ENCODE results near the gene ADD1.

Gene ADD1

DNA sequence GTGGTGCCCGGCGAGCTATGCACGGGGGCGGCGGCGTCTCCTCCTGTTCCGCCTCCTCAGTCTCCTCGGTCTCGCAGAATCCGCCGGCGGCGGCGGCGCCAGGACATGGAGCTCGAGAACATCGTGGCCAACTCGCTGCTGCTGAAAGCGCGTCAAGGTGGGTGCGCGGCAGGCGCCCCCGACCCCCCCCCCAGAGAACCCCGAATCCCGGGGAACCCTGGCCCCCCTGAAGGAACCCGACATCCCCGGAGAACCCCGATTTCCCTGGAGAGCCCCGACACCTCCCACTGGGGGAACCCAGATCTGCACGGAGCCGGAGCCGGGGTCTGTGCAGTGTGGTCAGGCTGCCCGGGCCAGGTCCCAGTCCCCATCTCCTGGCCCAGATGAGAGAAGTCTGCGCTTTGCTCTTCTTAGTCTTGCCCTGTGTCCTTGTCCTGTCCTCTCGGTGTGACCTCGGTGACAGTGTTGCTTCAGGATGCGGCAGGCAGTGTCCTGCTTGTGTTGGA, 120.4 kb downstream of the ADD1 start:
- DNase-seq (ENCODE audit: low read depth, low spot score), result no peak

DNA sequence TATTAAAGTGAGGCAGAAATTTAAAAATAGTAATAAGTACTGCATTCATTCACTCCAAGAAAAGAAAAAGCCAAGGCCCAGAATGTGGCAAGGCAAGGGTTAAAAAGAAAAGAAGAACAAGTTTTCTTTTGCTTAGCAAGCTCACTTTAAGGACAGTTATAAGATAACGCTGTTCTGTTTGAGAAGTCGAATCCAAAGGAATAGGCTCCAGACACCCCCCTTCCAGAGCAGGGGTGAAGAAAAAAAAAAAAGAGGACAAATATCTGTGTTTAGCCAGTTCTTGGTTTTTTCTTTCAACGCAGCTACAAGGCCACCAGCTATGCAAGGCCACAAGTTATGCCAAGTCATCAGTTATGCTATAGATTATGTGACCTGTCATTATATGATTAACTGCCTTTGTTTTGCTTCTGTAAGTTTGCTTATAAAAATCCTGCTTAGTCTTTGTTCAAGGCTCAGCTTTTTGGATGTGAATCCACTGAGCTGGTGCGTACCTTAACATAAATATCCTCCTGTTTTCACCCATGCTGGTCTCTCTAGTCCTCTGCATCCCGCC, 121.1 kb downstream of the ADD1 start:
- no peak for DNase-seq (ENCODE audit: low read depth, low spot score)

DNA sequence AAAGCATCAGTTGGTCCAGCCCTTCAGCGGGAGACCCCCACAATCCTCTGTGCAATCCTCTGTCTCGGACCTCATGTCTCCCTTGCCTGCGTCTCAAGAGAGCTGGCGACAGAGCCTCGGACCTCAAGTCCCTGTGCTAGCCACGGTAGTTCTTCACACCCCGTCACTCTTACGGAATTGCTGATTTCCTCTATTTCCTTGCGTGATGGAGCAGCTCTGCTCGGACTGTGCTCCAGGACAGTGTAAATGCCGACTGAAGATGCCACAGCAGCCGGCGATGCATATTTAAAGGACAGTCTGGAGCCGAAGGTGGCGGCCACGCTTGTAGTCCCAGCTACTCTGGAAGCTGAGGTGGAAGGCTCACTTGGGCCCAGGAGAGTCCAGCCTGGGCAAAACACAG, 121.6 kb downstream of the ADD1 start:
- DNase-seq (ENCODE audit: low read depth, low spot score), result no peak

- DNase-seq (ENCODE audit: low read depth, low spot score), result no peak
These were observed 124.7 kb downstream of the ADD1 start for GRCh38 chr4:2968381-2968780.

- no peak for DNase-seq (ENCODE audit: low read depth, low spot score)
These were observed 127.6 kb downstream of the ADD1 start for GRCh38 chr4:2971275-2971674.

DNA sequence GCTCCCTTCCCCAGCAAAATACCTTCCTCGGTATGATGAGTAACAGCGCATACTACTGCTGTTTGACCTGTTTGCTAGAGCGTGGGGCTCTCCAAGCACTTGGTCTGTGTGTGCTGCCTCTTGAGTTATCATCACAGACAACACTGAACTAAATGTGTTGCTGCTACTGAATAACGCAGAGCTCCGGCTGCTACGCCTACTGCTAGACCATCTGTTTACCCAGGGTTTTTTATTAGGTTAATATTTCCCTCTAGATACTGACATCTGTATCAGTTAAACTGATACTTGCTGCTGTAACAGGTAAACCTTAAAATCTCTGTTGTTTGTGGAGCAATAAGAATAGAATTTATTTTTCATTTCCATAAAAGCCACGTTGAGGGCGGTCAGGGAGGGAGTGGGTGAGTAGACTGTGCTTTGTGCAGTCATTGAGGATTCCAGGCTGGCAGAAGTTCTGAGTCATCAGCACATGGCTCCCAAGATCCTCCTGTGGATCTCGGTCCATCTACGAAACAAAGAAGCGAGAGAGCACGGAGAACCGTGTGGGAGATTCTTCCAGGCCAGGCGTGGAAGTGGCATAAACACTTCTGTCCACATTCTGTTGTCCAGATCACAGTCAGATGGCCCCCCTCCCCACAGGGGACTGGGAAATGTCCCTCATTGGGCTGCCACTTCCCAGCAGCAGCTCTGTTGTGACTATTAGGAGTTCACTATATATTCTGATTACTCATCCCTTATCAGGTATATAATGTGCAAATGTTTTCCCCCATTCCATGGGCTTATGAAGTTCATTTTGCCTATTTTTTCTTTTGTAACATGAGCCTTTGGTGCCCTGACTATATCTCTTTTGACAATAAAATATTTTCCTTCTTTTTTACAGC, 133.8 kb downstream of the ADD1 start:
- peak; percentile 26 for DNase-seq (ENCODE audit: low read depth, low spot score)

Measured in ELF-1 (cell line).